MM.1S (cell line): ENCODE results near the gene ADCY3.

Experiments used
- EZH2phosphoT487 ChIP-seq: fragments of 300-600 bp; sonication (generic); IDR thresholded peaks from 2 replicates; pipeline ENCODE4 v1.6.1; 2018; ENCODE audit warnings: antibody characterized with exemption, low read length
- TF ChIP-seq, protein P1 (sequence below): fragments of 300-600 bp; sonication (generic); IDR thresholded peaks from 2 replicates; pipeline ENCODE4 v1.5.1; 2016; ENCODE audit warnings: antibody characterized with exemption, low read length, mixed read lengths

DNA sequence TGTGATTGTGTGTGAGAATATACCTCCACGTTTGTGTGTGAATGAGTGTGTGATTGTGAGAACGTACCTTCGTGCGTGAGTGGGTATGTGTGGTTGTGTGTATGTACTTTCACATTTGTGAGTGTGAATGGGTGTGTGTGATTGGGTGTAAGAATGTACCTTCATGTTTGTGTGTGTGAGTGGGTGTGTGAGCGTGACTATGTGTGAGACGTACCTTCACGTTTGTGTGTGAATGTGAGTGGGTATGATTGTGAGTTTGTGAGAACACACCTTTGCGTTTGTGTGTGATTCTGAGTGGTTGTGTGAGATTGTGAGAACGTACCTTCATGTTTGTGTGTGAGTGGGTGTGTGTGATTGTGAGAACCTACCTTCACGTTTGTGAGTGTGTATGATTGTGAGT, 5.8 kb upstream of the ADCY3 start:
- TF ChIP-seq, protein P1, sequence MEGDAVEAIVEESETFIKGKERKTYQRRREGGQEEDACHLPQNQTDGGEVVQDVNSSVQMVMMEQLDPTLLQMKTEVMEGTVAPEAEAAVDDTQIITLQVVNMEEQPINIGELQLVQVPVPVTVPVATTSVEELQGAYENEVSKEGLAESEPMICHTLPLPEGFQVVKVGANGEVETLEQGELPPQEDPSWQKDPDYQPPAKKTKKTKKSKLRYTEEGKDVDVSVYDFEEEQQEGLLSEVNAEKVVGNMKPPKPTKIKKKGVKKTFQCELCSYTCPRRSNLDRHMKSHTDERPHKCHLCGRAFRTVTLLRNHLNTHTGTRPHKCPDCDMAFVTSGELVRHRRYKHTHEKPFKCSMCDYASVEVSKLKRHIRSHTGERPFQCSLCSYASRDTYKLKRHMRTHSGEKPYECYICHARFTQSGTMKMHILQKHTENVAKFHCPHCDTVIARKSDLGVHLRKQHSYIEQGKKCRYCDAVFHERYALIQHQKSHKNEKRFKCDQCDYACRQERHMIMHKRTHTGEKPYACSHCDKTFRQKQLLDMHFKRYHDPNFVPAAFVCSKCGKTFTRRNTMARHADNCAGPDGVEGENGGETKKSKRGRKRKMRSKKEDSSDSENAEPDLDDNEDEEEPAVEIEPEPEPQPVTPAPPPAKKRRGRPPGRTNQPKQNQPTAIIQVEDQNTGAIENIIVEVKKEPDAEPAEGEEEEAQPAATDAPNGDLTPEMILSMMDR = no peak
- no peak for TF ChIP-seq EZH2phosphoT487
